ENCODE results near the gene NME2.
"Not testable (repeated sequence)": the region's sequence is repeated elsewhere in the genome, so short reads cannot be mapped to it uniquely, and the experiment has no call there.

Gene NME2

DNA sequence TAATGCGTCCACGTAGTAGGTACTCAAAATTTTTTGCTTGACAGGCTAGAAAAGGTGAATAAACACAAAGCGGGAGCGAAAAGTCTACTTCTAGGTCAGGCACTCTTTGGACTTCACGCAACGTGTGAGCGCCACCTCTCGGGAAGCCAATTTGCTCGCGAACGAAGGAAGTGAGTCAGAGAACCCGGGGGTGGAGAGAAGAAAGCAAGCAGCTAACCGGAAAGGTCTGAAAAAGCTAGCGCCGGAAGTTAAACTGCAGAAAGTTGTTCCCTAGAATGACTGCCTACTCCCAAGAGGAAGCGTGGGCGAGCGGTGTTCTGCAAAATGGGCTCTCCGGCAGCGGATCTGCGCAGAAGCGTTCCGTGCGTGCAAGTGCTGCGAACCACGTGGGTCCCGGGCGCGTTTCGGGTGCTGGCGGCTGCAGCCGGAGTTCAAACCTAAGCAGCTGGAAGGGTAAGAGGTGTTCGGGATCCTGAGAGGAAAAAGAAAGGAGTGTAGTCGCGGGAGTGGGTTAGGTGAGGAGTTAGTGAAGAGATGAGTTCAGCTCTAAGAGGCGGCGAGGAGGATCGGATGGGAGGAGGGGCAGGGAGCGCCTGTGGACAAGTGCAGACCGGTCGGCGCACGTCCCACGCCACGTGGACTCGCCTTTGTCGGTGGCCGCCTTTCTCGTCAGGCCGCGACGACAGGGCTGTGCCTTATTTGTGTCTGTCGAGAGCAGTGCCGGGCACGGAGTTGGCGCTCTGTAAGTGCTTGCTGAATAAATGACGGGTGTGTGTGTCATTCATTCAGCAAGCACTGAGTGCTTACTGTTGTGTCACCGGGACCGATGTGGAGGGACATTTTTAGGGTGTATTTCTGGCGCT, 12.8 kb upstream of the NME2 start, which contains the start of gene NME1:
NME1 (plus strand) TSS at position 350 of the 863 bp plus-strand sequence. CDS start 2,096 bp downstream, outside the sequence.
- peak; percentile 97 for DNase-seq (ENCODE audit: low spot score)

DNA sequence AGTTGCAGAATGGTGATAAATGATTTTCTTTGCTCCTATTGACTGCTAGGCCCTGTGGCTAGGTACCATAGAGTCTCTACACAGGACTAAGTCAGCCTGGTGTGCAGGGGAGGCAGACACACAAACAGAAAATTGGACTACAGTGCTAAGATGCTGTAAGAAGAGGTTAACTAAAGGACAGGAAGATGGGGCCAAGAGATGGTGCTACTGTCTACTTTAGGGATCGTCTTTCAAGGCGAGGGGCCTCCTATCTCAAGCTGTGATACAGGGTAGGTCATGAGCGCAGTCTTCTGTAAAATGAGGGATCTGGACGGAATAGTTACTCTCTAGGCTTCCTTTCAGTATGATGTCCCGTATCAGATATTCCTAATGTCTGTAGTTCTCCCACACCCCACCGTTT, 12.0 kb upstream of the NME2 start:
- no peak for DNase-seq (ENCODE audit: low spot score)

DNA sequence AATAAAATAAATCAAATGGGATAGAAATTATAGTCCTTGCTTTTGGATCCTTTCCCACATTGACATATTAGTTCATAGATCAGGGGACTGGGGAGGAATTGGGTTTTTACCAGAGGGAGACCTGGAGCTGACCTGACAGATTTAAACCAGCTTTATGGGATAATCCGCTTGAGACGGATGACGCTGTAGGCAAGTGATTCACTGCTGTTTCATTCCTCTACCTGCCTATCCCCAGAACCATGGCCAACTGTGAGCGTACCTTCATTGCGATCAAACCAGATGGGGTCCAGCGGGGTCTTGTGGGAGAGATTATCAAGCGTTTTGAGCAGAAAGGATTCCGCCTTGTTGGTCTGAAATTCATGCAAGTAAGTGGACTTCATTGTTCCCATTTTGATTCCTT, 10.8 kb upstream of the NME2 start:
- DNase-seq (ENCODE audit: low spot score), result no peak

DNA sequence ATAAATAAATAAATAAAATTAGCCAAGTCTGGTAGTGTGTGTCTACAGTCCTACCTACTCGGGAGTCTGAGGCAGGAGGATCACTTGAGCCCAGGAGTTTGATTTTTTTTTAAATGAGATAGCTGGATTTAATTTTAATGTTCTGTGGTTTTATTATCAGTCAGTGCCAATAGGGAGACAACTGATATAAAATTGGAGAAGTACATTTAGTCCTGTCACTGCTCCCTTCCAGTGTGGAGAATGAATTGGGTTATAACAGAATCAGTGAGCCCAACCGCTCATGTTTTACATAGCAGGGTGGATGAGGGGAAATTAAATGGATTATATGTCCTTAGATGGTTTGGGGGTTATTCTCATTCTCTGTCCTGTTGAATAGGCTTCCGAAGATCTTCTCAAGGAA, 6.6 kb upstream of the NME2 start:
- DNase-seq (ENCODE audit: low spot score), result no peak

DNA sequence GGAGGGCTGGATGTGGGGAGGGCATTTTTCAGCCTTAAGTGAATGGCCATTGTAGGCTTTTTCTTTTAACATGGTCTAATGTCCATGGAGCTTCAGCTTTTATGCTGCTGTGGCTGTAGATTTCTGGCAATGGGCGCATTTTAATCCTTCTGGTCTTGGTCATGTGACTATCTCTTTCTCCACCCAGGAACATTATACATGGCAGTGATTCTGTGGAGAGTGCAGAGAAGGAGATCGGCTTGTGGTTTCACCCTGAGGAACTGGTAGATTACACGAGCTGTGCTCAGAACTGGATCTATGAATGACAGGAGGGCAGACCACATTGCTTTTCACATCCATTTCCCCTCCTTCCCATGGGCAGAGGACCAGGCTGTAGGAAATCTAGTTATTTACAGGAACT, 4.7 kb upstream of the NME2 start:
- DNase-seq (ENCODE audit: low spot score), result no peak

DNA sequence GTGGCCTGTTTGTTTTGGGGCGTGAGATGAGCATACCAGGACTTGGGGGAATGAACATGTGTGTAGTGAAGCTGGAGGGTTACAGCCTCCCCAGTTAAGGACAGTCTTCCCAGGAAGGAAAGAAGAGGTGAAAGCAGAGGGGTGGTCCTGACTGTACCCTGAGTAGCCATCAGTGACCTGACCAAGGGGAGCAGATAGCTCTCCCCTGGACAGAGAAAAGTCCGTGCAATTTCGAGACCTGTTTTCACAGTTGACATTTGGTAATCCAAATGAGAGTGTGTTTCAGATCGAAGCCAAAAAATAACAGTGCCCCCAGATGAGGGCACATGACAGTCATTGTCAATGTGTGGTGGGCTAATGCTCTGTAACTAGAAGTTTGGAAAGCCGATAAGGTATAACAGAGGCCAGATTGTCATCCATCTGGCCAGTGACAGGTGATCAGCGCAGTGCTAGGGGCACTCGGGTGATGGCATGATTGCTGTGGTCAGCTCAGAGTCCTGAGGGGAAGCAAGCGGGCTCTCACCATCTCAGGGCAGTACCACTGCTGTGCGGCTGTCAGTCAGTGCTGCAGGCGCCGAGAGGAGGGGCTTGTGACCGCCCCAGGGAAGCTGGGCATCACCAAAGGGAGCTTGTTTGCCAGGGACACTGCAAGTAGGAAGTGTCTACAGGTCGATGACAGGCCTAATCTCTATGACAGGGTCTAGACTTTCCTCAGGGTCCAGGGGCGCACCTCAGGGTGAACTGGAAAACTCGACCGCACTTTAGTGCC, 1.1 kb upstream of the NME2 start:
- no peak for DNase-seq (ENCODE audit: low spot score)

DNA sequence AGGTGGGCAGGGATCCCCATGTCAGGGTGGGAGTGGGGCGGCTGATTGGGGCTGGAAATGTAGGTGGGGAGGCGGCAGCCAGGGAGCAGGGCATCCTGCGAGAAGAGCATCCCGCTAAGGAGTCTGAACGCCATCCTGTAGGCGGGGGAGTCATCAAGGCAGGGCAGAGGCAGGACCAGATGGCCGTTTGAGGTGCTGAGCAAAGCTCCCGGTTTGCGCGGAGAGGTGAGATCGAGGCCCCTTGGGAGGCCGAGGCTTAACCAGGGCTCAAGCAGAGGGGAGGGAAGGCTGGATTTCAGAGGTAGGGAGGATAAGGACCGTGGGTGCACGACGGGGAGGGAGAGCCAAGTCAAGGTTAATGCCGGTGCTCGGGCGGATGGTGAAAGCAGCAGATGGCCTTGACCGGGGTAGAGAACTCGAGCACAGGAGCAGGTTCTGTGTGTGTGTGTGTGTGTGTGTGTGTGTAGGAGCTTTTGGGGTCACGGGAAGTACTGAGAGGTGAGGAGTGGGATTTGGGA, 472 bp upstream of the NME2 start:
- no peak for DNase-seq (ENCODE audit: low spot score)

DNA sequence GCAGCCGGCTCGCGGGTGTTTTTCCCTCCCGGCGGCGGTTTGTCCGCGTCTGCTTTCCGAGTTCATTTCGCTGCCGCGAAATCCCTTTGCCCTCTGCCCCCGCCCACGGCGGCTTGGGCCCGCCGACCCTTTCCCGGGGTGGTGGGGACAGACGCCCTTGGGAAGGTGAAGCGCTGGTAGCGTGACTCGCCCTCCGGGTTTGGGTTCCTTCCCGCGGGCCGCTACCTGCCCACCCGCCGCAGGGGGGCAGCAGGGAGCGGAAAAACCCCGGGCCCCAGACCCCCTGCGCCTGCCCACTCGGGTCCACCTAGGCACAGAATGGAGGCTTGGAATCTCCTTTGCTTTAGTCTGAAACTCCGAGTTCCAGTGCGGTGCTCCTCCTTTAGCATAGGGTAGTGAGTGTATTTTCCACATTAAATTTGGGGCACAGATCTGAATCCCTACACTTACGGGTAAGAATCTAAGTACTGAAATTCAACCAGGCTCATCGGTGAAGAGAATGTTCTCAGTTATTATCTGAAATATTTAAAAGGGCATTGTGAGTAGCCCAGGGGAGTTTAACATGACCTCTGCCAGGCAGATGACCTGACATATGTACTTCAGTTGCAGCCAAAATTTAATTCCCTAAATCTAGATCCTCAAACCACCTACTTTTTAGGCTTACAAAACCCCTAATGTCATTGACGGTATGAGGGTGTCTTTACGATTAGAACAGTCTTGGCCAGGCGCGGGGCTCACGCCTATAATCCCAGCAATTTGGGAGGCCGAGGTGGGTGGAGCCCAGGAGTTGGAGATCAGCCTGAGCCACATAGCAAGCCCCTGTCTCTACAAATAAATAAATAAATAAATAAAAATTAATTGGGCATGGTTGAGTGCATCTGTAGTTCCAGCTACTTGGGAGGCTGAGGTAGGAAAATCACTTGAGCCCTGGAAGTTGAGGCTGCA, 1.0 kb downstream of the NME2 start:
- DNase-seq (ENCODE audit: low spot score), result peak; percentile 81

DNA sequence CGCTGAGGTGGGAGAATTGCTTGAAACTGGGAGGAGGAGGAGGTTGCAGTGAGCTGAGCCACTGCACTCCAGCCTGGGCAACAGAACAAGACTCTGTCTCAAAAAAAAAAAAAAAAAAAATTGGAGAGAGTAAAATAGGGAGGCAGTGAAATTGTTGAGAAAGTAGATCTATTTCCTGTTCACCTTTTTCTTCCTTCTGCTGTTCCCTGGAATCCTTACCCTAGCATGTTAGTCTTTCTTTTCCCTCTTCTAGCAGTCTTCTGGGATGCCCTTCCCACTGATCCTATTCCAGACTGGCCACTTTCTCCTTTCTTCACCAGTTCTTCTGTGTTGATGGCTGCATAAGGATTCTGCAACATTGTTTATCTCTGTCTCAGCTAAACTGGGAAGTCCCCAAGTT, 3.1 kb downstream of the NME2 start:
- no peak for DNase-seq (ENCODE audit: low spot score)

DNA sequence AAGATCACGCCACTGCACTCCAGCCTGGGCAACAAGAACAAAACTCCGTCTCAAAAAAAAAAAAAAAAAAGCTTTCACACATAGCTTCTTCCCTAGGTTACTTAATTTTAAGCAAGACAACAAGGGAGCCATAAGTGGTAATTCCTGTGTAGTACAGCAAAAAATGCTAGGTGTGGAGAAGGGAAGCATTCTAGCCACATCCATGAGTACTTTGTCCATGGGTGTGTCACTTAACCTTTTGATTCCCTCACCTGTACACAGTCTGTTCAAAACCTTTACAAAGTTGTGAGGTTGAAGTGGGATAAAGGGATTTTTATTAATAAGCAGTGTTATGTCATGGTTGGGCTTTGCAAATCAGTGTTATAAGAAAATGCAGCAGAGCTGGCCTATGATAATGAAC, 4.5 kb downstream of the NME2 start:
- no peak for DNase-seq (ENCODE audit: low spot score)

DNA sequence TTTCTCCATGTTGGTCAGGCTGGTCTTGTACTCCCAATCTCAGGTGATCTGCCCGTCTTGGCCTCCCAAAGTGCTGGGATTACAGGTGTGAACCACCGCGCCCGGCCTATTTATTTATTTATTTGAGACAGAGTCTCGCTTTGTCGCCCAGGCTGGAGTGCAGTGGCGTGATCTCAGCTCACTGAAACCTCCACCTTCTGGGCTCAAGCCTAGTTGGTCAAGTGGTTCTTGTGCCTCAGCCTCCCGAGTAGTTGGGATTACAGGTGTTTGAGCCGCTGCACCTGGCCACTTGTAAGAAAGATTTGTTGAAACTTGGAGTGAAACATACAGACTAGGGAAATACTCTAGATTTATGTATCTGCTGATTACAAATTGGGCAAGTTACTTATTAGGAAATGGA, 5.8 kb downstream of the NME2 start:
- DNase-seq (ENCODE audit: low spot score), result not testable (repeated sequence)

DNA sequence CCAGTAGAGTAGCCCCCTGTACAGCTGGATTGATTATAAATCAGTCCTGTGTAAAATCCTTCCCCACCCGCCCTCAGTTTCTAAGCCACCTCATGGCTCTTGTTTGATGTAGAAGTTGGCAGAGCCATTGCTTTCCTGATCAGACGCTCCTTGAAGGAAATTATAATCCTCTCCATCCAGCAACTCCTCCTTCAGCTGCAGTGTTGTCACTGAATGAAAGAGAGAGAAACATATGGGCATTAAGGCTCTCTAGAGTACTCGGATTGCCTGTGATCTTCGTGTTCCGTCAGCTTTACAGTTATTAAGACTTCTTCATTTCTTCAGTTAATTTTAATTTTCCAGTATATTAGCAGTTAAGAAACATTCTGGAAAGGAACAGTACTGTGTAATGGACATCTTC, 14.3 kb downstream of the NME2 start:
- DNase-seq (ENCODE audit: low spot score), result no peak

DNA sequence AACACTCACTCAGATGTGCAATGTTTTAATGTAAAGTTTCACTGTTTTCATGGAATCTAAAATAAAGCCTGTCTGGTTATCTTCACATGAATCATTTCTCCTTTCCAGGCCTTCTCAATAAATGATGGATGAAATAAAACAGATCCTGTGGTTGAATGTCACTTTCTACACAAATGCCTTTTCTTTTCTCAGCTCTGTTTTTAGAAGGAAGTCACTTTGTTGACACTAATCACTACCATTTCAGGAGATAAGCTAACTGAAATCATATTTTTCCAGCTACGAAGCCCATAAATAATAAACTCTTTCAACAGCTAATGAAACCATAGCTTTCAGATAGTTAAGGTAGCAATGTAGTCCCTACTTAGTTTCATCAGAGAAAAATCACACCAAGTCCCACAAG, 17.9 kb downstream of the NME2 start:
- DNase-seq (ENCODE audit: low spot score), result no peak

DNA sequence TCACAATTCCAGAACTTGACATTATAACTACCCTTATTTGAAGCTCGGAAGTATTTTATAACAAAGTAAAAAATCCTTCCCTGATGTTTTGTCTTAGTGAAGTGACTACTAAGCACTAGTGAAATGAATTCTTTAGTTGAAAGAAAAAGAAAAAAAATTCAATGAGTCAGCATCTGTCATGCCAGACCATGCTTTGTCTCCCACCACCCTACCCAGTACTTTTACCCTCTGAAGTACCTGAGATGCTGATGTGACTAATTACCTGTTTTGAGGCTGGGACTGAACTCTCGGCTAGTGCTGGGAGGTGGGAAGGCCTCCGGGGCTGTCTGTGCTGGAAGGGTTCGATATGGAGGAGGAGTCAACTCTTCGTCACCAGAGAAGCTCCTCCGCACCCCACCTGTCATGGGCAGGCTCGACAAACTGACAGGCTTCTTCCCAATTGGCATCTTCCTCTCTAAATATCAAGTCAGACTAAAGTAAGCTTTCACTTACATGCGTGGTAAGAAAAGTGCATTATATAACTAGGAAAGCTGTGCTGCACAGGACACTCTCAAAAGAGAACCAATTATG, 19.6 kb downstream of the NME2 start:
- no peak for DNase-seq (ENCODE audit: low spot score)

DNA sequence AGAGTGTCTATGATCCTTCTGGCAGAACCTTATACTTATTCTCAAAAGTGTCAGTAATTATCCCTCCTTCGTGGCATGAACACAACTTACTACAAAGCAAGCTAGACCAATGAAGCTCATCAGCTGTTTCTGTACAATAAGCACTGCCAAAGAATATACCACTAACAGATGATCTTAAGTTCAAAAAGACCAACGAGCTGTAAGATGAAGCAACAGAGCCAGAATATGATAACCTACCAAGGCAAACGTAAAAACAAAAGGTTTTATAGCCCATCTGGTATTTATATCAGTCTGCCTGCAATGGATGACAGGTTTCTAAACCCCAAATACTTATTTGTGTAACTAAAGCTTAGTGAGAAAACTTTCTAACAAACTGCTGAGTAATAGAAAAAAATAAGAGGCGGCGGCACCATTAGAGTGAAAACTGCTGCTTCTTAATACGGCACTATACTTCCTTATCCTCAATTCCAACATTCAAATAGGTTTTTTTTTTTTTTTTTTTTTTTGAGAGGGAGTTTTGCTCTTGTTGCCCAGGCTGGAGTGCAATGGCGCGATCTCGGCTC, 22.1 kb downstream of the NME2 start:
- DNase-seq (ENCODE audit: low spot score), result no peak

DNA sequence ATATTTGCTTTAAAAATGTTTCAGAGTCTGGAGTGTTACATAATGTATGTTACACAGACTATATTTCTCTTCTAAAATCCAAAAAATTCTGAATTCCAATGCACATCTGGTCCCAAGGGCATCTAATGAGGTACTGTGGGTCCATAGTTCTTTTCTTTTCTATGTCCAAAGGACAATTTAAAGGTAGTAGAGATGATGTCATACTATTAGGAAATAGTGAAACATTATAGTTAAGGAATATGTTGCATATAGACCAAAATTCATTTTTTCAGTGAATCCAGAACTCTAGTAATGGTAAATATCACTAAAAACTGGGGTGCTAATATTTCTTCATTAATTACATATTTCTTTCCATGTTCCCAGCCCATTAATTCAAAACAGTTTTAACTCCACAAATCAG, 23.0 kb downstream of the NME2 start:
- no peak for DNase-seq (ENCODE audit: low spot score)

DNA sequence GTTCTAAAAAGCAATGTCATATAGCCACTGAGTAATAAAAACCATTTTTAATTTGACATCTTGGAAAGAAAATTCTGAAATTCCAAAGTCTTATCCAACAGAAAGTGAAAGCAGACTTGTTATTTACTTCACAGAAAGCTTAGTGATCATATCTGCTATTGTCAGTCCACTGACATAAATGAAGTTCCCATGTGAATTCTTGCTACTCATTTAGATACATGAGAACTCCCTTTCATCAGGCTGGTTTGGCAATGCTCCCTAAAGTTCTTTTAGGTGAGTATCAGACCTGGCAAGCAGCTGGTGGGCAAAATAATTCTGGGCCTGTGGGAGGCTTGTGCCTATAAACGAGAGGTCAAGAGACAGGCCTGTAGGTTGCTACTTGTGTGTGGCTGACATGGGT, 23.4 kb downstream of the NME2 start:
- DNase-seq (ENCODE audit: low spot score), result no peak

DNA sequence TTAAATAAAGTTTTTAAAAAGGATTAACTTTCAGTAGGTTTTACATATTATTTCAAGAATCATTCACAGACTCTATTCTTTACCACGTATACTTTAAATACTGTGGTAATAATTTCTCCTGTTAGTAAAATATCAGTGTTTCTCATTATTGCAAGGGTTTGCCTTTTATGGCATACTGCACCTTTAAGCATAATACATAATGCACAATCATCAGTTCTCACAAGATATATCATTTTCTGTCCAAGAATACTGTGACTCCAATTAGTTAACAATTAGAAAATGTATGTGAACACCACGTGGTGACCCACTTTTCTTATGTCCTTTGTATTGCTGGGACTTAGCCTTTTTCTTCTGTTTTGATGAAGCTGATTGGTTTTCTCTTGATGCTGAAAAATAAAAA, 25.7 kb downstream of the NME2 start:
- DNase-seq (ENCODE audit: low spot score), result no peak

DNA sequence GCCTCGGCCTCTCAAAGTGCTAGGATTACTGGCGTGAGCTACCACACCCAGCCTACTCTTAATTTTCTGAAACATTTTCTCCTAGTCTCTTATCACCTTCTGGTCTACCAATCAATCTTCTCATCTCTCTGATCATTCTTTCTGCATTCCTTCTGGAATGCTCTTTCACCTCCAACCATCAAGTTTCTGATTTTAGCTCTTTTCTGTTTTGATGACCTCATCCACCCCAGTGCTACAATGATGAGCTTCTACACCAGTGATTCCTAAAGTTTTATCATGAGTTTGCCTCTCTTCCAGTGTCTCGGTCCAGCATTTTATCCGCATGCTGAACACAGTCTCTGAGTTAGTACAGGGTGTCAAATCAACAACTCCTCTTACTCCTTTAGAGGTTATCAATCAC, 31.5 kb downstream of the NME2 start:
- no peak for DNase-seq (ENCODE audit: low spot score)

DNA sequence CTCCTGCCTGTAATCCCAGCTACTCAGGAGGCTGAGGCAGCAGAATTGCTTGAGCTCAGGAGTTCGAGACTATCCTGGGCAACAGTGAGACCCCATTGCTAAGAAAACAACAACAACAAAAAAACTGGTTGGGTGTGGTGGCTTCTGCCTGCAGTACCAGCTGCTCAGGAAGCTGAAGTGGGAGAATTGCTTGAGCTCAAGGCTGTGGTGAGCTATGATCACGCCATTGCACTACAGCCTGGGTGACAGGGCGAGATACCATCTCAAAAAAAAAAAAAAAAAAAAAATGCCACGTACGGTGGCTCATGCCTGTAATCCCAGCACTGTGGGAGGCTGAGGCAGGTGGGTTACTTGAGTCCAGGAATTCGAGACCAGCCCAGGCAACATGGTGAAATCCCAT, 34.1 kb downstream of the NME2 start:
- no peak for DNase-seq (ENCODE audit: low spot score)

DNA sequence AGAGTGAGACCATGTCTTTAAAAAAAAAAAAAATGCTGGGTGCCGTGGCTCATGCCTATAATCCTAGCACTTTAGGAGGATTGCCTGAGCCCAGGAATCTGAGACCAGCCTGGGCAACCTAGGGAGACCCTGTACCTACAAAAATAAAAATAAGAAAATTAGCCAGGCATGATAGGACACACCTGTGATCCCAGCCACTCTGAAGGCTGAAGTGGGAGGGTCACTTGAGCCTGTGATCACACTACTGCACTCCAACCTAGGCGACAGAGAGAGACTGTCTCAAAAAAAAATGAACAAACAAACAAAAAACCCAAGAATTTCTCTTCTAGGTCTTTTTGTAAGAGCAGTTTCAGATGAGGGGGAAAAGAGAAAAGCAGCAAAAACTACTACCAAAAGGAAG, 34.6 kb downstream of the NME2 start:
- no peak for DNase-seq (ENCODE audit: low spot score)
